GM19035 (cell line): ENCODE data around the gene GRK5.

Source experiments
- ATAC-seq: cut with Tn5 transposase; IDR thresholded peaks from one replicate; pipeline ENCODE4 v1.9.1; 2021; ENCODE audit not compliant: unreplicated experiment

The GRK5 gene

GRCh38 chr10:119337223-119337622 is 129.9 kb downstream of the GRK5 start:
- ATAC-seq, result no peak

DNA sequence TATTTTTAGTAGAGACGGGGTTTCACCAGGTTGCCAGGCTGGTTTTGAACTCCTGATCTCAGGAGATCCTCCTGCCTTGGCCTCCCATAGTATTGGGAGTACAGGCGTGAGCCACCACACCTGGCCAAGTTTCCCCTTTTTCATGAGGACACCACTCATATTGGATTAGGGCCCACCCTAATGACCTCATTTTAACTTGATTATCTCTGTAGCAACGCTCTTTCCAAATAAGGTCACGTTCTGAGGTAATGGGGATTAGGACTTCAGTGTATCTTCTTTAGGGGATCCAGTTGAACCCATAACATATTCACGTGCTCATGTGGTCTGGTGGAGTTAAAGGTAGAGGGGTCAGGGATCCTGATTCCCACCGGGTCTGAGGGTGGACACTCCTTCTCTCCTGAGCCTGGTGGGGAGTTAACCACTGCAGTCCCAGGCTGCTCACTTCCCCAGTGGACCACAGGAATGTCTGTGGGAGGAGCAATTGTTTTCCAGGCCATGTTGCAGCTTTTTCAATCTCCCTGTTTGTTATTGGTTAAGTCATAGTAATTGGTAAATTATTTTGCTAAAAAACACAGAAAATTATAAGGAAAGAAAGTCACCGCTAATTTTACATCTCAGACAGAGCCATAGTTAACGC is 130.5 kb downstream of the GRK5 start:
- no peak for ATAC-seq

- no peak for ATAC-seq
Observed at GRCh38 chr10:119339109-119339508, 131.7 kb downstream of the GRK5 start.

GRCh38 chr10:119340893-119341458 is 133.6 kb downstream of the GRK5 start:
- no peak for ATAC-seq

DNA sequence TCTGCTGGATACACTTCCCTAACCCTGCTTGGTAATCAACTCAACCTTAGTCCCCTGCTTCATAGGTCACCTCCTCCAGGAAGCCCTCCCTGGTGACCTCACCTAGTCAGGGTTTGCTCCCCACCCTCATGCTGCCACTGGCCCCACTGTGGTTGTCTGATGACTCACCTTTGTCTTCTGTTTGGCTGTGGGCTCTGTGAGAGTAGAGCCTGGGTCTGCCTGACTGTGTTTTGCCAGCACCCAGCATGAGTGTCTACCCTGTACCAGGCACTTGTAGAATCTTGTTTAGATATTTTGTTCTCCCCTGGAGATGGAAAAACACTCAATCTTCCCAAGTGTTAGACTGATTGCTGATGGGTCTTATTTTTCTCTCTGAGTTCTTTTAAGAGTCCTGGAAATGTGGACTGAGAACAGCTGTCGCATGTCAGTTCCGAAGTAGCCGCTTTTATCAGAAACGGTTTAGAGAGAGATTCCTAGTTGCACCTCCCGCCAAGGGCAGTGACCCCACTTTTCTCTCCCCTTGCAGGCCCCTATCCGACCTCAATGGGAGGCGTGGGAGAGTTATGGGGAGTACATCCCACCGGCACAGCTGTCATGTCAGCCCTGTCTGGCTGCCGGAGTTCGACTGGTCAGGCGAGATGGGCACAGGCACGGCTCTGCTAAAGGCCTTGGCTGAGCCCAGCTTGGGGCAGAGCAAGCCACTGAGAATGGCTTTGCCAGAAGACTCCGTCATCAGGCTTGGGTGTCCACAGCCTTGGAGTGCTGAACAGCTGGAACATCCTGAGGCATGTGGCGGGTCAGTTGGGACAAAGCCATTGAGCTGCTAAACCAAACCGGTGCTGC is 134.3 kb downstream of the GRK5 start:
- ATAC-seq, result no peak

GRCh38 chr10:119342335-119342734 is 135.0 kb downstream of the GRK5 start:
- ATAC-seq, result no peak

- no peak for ATAC-seq
Observed at GRCh38 chr10:119343011-119343601, 135.7 kb downstream of the GRK5 start.

DNA sequence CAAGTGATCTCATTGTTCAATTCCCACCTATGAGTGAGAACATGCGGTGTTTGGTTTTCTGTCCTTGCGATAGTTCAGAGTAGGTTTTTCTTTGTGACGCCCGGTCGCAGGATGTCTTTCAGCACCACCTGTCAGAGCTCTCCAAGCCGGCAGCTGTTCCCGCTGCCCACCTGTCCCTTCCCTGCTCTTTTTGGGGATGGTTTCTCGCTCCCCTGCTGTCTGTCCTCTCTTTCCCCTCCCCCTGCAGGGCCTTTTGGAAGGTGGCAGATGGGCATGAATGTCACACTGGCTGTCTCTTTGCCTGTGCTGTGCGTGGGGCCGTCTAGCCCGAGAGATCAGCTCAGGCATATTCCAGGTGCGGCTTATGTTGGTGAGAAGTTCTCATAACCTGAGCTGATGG is 137.0 kb downstream of the GRK5 start:
- no peak for ATAC-seq

DNA sequence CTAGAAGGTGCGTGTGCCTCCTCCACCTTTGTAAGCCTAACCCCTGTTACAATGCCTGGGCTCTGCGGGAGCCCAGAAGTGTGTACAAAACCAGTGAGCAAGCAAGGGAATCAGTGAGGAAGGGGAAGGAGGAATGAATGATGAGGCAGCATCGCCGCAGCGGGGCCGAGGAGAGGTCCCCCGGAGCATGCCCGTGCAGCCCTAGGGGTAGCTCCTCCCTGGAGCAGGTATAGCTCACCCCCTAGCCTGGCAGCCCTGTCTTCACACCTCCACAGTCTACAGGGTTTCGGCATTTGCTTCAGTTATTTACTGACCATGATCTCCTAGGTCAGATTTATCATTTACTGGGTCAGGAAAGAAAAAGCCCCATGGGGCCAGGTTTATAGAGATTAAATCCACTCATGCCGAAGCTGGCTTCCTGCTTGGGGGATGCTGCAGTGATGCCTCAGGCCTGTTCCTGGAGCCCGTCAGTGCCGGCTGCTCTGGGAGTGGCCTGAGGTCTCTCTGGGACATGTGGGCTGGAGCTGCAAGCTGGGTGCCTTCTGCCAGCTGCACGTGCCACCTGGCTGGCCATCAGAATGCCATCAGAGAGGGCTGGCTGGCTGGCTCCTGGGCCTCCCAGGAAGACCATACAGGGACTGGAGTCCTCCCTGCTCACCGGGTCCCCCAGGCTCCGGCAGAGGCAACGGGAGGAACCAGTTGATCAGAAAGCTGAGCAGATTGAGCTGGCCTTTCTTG is 138.9 kb downstream of the GRK5 start:
- no peak for ATAC-seq

DNA sequence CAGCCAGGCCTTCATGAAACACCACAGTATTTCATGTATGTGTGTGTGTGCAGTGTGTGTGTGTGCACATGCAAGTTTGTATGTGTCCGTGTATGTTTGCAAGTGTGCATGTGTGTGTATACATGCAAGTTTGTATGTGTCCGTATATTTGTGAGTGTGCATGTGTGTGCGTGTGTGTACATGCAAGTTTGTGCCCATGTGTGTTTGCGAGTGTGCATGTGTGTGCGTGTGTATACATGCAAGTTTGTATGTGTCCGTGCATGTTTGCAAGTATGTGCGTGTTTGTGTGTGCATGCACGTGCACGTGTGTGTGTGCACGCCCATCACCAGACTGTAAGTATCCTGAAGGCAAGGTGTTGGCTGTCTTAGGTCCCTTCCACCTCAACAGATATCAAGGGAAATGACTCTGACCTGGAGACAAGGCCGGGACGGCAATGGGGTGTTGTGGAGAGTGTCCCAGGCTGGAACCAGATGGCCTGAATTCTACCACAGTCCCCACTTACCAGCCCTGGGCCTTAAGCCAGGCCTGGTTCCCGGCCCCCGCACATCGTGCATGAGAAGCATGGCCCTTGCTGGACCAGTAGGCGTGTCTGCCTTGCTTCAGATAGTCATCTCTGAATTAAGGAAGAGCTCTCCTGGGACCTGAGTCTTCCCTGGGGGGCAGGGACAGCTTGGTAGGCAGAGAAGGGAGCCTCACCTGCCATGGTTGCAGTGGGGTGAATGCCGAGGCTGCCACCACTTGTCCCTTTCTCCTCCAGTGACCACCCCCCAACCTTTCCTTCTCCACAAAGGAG is 140.0 kb downstream of the GRK5 start:
- ATAC-seq, result no peak

GRCh38 chr10:119348106-119348505 is 140.7 kb downstream of the GRK5 start:
- ATAC-seq, result no peak

GRCh38 chr10:119348516-119349240 is 141.3 kb downstream of the GRK5 start:
- no peak for ATAC-seq

DNA sequence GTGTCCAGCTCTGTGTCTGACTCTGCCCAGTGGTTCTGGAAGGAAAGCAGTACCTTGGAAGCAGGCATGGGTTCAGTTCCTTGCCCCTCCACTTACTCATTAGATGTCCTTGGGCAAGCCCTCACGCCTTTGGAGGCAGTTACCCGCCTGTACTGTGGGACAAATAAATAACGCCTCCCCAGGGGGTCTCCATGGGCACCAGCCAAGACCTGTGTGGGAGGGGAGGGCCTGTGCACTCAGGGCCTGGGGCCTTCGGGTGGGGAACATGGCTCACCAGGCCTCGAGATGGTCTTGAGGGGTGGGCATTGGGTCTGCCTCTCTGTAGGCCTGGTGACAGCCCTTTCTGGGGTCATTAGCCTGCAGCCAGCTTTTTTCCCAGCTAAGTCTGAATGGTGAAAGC is 142.0 kb downstream of the GRK5 start:
- ATAC-seq, result no peak

GRCh38 chr10:119349937-119350501 is 142.6 kb downstream of the GRK5 start:
- no peak for ATAC-seq

GRCh38 chr10:119350502-119351097 is 143.2 kb downstream of the GRK5 start:
- ATAC-seq, result no peak

DNA sequence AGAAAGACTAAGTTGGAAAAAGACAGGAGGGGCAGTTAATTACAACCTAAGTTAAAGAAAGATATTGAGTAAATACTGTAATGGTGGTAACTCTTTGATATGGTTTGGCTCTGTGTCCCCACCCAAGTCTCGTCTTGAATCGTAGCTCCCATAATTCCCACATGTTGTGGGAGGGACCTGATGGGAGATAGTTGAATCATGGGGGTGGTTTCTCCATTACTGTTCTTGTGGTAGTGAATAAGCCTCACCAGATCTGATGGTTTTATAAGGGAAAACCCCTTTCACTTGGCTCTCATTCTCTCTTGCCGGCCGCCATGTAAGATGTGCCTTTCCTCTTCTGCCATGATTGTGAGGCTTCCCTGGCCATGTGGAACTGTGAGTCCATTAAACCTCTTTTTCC is 143.8 kb downstream of the GRK5 start:
- ATAC-seq, result no peak

DNA sequence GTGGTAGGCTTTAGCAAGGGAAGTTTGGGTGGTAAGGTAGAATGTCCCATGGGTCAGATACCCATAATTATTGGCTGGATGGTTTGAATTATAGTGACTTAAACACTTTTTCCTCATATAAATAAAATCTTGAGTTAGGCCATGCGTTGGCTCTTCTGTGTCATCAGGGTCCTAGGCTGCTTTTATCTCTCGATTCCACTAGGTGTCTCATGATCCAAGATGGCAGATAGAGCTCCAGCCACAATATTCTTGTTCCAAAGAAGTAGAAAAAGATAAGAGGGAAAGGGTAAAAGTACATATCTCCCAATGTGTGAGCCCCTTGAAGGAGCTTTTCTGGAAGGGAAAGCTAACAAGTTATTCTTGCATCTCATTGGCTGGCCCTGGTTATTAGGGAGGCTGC is 144.7 kb downstream of the GRK5 start:
- no peak for ATAC-seq

- ATAC-seq, result no peak
Observed at GRCh38 chr10:119352807-119353206, 145.4 kb downstream of the GRK5 start.

DNA sequence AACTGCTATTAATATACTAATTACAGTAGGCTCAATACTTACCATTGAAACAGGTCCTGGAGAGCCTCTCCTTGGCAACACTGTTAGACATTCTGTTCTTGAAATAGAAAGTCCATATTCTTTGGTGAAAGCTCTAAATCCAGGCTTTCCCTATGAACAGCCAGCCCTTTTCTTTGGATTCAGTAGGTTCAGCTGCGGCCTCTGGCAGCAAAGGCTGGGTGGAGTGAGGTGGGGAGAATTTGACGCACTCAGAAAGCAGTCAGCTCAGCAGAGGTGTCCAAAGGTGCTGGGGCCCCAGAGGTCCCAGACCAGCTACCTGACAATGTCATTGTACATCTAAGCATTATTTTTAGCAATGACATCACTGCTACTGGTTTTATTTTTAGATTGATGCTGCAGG is 146.1 kb downstream of the GRK5 start:
- no peak for ATAC-seq
